WI38 (cell line): ENCODE measurements around the gene KIF22.

Source experiments
- H3K4me3 ChIP-seq: 2 replicates; pipeline ENCODE4 v1.5.1; 2011; ENCODE audit warnings: low read depth, mild to moderate bottlenecking, control low read depth, low read length
- CTCF ChIP-seq: IDR thresholded peaks from 2 replicates; pipeline ENCODE4 v1.5.1; 2012; ENCODE audit warnings: low read depth, mild to moderate bottlenecking, control low read depth, low read length

KIF22 gene

DNA sequence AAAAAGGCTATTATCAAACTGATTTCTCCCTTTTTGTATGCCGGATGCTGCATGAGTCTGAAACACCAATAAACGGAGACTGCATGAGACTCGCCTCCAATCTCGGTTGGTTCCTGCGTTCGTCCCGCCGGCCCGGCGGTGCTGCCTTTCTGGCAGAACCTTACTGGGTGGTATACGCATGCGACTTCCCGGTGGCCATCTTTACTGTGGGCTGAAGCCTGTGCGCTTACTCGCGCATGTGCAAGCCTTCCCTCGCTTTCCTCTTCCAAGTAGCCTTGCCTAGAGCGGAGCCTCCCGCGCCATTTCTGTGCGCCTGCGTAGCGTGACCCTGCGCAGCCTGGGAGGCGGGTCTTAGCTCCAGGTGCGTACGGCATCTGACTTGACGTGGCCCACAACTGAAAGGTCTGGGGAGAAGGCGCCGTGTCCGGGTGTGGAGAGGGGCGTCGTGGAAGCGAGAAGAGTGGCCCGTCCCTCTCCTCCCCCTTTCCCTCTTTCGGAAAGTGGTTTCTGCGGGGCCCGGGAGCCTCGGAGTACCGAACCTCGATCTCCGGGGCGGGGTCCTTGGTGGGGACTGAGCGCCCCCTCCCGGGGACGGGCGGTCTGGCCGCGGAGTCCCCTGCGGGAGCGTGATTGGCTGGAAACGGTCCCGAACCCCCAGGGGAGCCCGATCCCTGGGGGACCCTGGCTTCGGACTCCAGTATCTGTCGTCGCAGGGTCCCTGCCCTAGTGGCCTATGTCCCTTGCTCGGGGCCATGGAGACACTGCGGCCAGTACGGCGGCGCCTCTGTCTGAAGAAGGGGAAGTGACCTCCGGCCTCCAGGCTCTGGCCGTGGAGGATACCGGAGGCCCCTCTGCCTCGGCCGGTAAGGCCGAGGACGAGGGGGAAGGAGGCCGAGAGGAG is 25.5 kb downstream of the KIF22 start, which contains the start of gene PAGR1:
TSS of gene PAGR1 (plus strand) at position 360 of the 901 bp plus-strand sequence. CDS start at position 734, 374 bp downstream.
- peak within 1 kb of the TSS; percentile 78 for H3K4me3 ChIP-seq
- peak; percentile 80 for TF ChIP-seq CTCF

- no peak for TF ChIP-seq CTCF
- peak overlapping the region; percentile 78 for H3K4me3 ChIP-seq
Measured at GRCh38 chr16:29816694-29817441, 26.3 kb downstream of the KIF22 start.

GRCh38 chr16:29818082-29818481 is 27.5 kb downstream of the KIF22 start:
- no peak for TF ChIP-seq CTCF
- H3K4me3 ChIP-seq, result no peak overlapping the region

DNA sequence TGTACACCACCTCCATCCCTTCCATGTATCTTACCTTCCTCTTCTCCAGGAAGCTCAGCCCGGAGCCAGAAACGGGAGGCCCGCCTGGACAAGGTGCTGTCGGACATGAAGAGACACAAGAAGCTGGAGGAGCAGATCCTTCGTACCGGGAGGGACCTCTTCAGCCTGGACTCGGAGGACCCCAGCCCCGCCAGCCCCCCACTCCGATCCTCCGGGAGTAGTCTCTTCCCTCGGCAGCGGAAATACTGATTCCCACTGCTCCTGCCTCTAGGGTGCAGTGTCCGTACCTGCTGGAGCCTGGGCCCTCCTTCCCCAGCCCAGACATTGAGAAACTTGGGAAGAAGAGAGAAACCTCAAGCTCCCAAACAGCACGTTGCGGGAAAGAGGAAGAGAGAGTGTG is 29.0 kb downstream of the KIF22 start:
- TF ChIP-seq CTCF, result no peak
- H3K4me3 ChIP-seq, result peak overlapping the region; percentile 98

GRCh38 chr16:29820271-29820701 is 29.7 kb downstream of the KIF22 start, which contains the start of gene MVP:
Gene MVP, plus strand, starts transcription at chr16:29820462. Its CDS starts 10,088 bp downstream, at chr16:29830550.
- TF ChIP-seq CTCF, result no peak
- peak within 1 kb of the TSS; percentile 98 for H3K4me3 ChIP-seq

DNA sequence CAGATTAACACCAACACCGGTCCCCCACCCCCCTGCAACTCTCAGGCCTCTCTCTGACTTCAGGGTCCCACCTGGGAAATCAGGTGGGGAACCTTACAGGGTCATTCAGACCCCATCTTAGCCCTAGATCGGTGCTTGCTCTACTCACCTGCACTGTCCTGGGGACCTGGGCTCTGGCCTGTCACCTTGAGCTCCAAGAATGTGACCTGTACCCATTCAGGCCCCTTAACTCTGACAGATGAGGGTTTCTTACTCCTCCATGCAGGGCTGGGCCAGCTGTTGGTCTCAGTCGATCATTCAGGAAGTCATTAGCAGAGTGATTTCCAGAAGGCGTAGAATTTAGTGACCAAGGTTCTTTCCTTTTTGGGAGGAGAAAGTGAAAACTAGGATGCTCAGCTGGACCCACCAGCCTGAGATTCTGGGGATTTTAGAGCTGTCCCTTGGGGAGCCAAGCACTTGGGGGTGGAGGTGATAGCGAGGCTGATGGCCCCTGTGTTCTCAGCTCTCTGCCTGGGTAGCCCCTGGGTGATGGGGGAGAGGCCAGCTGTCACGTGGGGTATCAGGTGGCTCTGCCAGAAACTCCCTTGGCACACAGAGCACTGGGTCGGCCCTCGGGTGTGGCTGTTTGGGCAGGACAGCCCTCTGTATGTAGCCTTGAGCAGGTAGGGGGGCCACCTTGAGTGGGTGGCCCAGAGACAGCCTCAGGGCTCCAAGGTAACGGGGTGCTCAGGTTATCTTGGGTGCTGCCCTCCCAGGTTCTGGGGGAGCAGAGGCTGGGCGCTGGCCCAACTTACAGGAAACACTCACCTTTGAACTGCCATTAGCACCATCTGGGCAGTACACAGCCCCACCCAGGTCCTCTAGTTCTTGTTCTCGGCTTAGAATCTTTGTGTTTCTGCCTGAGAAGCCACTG is 30.4 kb downstream of the KIF22 start:
- TF ChIP-seq CTCF, result no peak
- peak overlapping the region; percentile 98 for H3K4me3 ChIP-seq
